KMS-11 (cell line): ENCODE data around the gene VAV3.
"Not testable (repeated sequence)": the region's sequence is repeated elsewhere in the genome, so short reads cannot be mapped to it uniquely, and the experiment has no call there.

ENCODE experiments used
- H2AFZ ChIP-seq: fragments of 200-600 bp; sonication (generic); 2 replicates; pipeline ENCODE4 v1.6.1; 2016; ENCODE audit warnings: antibody characterized with exemption, mixed run types, low read depth
- H3K27ac ChIP-seq: fragments of 200-600 bp; sonication (generic); 2 replicates; pipeline ENCODE4 v1.6.1; 2016; ENCODE audit warnings: mild to moderate bottlenecking, mixed run types
- H3K27me3 ChIP-seq: fragments of 200-600 bp; sonication (generic); 2 replicates; pipeline ENCODE4 v1.6.1; 2017; ENCODE audit warnings: mild to moderate bottlenecking, low read depth, mixed run types, moderate library complexity; ENCODE audit not compliant: insufficient read depth
- H3K36me3 ChIP-seq: fragments of 200-600 bp; sonication (generic); 2 replicates; pipeline ENCODE4 v1.6.1; 2017; ENCODE audit warnings: mild to moderate bottlenecking, mixed run types; ENCODE audit not compliant: insufficient read depth
- H3K4me1 ChIP-seq: fragments of 200-600 bp; sonication (generic); 2 replicates; pipeline ENCODE4 v1.6.1; 2016; ENCODE audit warnings: mild to moderate bottlenecking, low read depth, mixed run types; ENCODE audit not compliant: poor library complexity, severe bottlenecking
- H3K4me2 ChIP-seq: fragments of 200-600 bp; sonication (generic); 2 replicates; pipeline ENCODE4 v1.7.0; 2016; ENCODE audit warnings: mild to moderate bottlenecking, mixed run types
- H3K4me3 ChIP-seq: fragments of 200-600 bp; sonication (generic); IDR thresholded peaks from 2 replicates; pipeline ENCODE4 v1.6.1; 2017; ENCODE audit warnings: low read depth, low read length, mixed read lengths; ENCODE audit not compliant: insufficient read depth
- H3K79me2 ChIP-seq: fragments of 200-600 bp; sonication (generic); 2 replicates; pipeline ENCODE4 v1.6.1; 2016; ENCODE audit warnings: low read depth, mixed run types; ENCODE audit not compliant: insufficient read depth
- H3K9ac ChIP-seq: fragments of 200-600 bp; sonication (generic); 2 replicates; pipeline ENCODE4 v1.6.1; 2016; ENCODE audit warnings: mild to moderate bottlenecking, mixed run types
- H4K20me1 ChIP-seq: fragments of 200-600 bp; sonication (generic); 2 replicates; pipeline ENCODE4 v1.6.1; 2016; ENCODE audit warnings: mild to moderate bottlenecking, mixed run types; ENCODE audit not compliant: insufficient read depth
- TF ChIP-seq, protein P1 (sequence below): fragments of 200-600 bp; sonication (generic); conservative IDR thresholded peaks from 2 replicates; pipeline ENCODE4 v1.6.1; 2017; ENCODE audit warnings: low read depth, mild to moderate bottlenecking, antibody characterized with exemption, low read length, moderate library complexity, mixed read lengths

VAV3 gene

DNA sequence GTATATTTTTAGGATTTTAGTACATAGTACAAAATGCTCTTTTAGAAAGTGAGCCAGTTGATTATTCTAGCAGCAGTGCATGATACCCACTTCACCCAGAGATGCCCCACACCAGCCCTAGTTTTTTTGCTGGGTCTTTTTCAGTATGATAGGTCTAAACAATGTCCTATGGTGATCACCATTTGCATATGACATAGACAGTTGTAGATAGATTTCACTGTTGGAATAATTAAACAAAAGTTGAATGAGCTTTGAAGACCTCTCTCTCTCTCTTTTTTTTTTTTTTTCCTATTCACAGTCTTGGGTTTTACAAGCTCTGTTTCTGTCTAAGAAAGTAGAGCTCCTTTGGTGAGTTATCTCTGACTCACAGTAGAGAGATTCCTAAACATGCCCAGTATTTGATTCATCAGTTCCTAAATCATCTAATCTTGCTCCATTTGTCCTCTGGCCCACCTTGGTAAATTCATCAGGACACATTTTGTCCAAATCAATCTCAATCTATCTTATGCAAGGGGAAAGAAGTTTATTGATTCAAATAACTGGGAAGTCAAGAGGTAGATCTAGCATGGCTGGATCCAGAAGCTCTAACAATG, 44.7 kb upstream of the VAV3 start:
- H3K79me2 ChIP-seq = no peaks in the 10 kb centered on the region
- H3K27me3 ChIP-seq = no peaks in the 10 kb centered on the region
- H2AFZ ChIP-seq = no peak overlapping the region
- H3K4me3 ChIP-seq = no peak overlapping the region
- no peak overlapping the region for H3K4me2 ChIP-seq
- no peaks in the 10 kb centered on the region for H4K20me1 ChIP-seq
- TF ChIP-seq, protein P1, sequence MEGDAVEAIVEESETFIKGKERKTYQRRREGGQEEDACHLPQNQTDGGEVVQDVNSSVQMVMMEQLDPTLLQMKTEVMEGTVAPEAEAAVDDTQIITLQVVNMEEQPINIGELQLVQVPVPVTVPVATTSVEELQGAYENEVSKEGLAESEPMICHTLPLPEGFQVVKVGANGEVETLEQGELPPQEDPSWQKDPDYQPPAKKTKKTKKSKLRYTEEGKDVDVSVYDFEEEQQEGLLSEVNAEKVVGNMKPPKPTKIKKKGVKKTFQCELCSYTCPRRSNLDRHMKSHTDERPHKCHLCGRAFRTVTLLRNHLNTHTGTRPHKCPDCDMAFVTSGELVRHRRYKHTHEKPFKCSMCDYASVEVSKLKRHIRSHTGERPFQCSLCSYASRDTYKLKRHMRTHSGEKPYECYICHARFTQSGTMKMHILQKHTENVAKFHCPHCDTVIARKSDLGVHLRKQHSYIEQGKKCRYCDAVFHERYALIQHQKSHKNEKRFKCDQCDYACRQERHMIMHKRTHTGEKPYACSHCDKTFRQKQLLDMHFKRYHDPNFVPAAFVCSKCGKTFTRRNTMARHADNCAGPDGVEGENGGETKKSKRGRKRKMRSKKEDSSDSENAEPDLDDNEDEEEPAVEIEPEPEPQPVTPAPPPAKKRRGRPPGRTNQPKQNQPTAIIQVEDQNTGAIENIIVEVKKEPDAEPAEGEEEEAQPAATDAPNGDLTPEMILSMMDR = no peak
- no peaks in the 10 kb centered on the region for H3K4me1 ChIP-seq
- H3K36me3 ChIP-seq = no peaks in the 10 kb centered on the region
- H3K27ac ChIP-seq = no peak overlapping the region
- no peak overlapping the region for H3K9ac ChIP-seq

DNA sequence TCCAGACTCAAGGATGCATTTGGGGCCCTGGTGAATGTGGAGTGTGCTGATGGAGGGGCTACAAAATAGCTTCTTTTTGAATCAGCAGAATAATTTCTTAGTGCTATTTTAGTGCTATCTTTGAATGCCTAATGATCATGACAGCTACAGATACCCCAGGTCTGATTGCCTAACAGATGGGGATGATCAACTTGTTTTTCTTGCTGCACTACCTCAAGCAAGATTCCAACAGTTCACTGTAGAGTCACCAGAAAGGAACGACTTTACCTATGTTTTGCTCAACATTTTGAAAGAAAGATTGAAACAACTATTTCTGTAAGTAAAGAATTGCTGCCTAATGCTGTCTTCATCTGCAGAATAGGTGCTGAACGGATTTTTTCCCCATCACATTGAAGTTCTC, 42.6 kb upstream of the VAV3 start:
- Histone ChIP-seq H3K4me3 (no peak overlapping the region), H3K79me2 (no peaks in the 10 kb centered on the region), H4K20me1 (no peaks in the 10 kb centered on the region), H3K9ac (no peak overlapping the region), H2AFZ (no peak overlapping the region), H3K4me1 (no peaks in the 10 kb centered on the region), H3K4me2 (no peak overlapping the region), H3K36me3 (no peaks in the 10 kb centered on the region), H3K27ac (no peak overlapping the region), H3K27me3 (no peaks in the 10 kb centered on the region)
- TF ChIP-seq, protein P1 = no peak

- H3K27ac ChIP-seq = no peak overlapping the region
- H3K4me1 ChIP-seq = no peaks in the 10 kb centered on the region
- no peak overlapping the region for H3K4me2 ChIP-seq
- H3K79me2 ChIP-seq = no peaks in the 10 kb centered on the region
- H3K36me3 ChIP-seq = no peaks in the 10 kb centered on the region
- TF ChIP-seq, protein P1 = no peak
- H3K27me3 ChIP-seq = no peaks in the 10 kb centered on the region
- H4K20me1 ChIP-seq = no peaks in the 10 kb centered on the region
- no peak overlapping the region for H2AFZ ChIP-seq
- H3K9ac ChIP-seq = no peak overlapping the region
- H3K4me3 ChIP-seq = no peak overlapping the region
Observed at GRCh38 chr1:108007070-108007469, 42.1 kb upstream of the VAV3 start.

GRCh38 chr1:108004919-108005318, 39.9 kb upstream of the VAV3 start:
- not testable (repeated sequence) for H3K36me3 ChIP-seq, H4K20me1 ChIP-seq, H3K4me2 ChIP-seq, H3K4me1 ChIP-seq, H3K79me2 ChIP-seq, H3K4me3 ChIP-seq, H3K27ac ChIP-seq, H2AFZ ChIP-seq, H3K27me3 ChIP-seq, H3K9ac ChIP-seq

DNA sequence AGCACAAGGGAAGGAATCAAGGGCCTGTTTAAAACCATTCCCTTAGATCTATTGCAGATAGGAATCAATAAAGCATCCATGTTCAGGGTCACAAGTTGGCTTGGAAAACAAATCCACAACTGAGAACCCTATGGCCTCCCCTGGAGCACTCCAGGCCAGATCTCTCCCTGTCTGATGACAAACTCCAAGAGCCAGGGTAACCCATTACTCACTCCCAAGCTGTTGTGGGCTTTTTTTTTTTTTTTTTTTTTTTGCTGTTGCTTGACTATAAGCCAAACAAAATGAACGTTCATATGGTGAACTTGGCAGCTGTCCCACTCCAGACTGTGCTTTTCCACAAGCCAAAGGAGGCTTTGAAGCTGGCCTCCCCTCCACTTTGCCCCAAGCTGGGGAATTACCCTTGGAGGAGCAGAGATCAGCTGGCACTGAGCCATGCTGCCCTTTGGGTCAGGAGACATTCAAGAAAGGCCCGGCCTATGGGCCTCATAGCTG, 35.7 kb upstream of the VAV3 start:
- H3K36me3 ChIP-seq = no peaks in the 10 kb centered on the region
- no peaks in the 10 kb centered on the region for H4K20me1 ChIP-seq
- H3K4me3 ChIP-seq = no peak overlapping the region
- no peaks in the 10 kb centered on the region for H3K4me1 ChIP-seq
- no peaks in the 10 kb centered on the region for H3K27me3 ChIP-seq
- H3K79me2 ChIP-seq = no peaks in the 10 kb centered on the region
- H3K4me2 ChIP-seq = no peak overlapping the region
- TF ChIP-seq, protein P1 = no peak
- no peak overlapping the region for H3K9ac ChIP-seq
- no peak overlapping the region for H3K27ac ChIP-seq
- H2AFZ ChIP-seq = no peak overlapping the region
